ENCODE results near the gene SLC16A3. TPM values are rescaled to one million over a fixed set of nuclear protein-coding genes. Genes with fewer than 3 reads are reported as not detected.

SLC16A3 gene
- total and polyA plus RNA-seq, 2 of the 8 experiments (the other 6 are each of a cell fraction or from before 2014, with no cell fraction given) = 3.8 to 8.7 TPM

Small RNAs within 50 kb of the gene (microRNA-seq; reads per million reads assigned to microRNA genes)
- gene MIR6787 (ENCODE audit: borderline microRNAs expressed in 2 of 2, borderline number of aligned reads in 2 of 2, borderline replicate concordance in 1 of 2) = 0 to 0.69 reads per million in 2 experiments

Other genes starting within 250 kb of the SLC16A3 start
- gene CENPX, start 206.2 kb upstream of the SLC16A3 start, total RNA-seq (2021; fragmentation: NEBNext Ultra II Directional; extraction: Animal tissue kit (Norgen Biotek cat#: 25700)) = 111 and 116 TPM in 2 replicates
- gene CENPX, start 206.2 kb upstream of the SLC16A3 start, polyA plus RNA-seq (2011; rRNA removed) = 122 and 133 TPM in 2 replicates
- gene LRRC45, start 205.7 kb upstream of the SLC16A3 start, total RNA-seq (2021; fragmentation: NEBNext Ultra II Directional; extraction: Animal tissue kit (Norgen Biotek cat#: 25700)) = 28.2 and 29.0 TPM in 2 replicates
- gene LRRC45, start 205.7 kb upstream of the SLC16A3 start, polyA plus RNA-seq (2011; rRNA removed) = 11.5 and 17.3 TPM in 2 replicates
- 167 and 177 TPM in 2 replicates for gene RAC3, start 197.4 kb upstream of the SLC16A3 start, total RNA-seq (2021; fragmentation: NEBNext Ultra II Directional; extraction: Animal tissue kit (Norgen Biotek cat#: 25700))
- gene RAC3, start 197.4 kb upstream of the SLC16A3 start, polyA plus RNA-seq (2011; rRNA removed) = 299 and 520 TPM in 2 replicates
- gene DCXR, start 191.3 kb upstream of the SLC16A3 start, total RNA-seq (2021; fragmentation: NEBNext Ultra II Directional; extraction: Animal tissue kit (Norgen Biotek cat#: 25700)) = 96.3 and 110 TPM in 2 replicates
- 212 and 338 TPM in 2 replicates for gene DCXR, start 191.3 kb upstream of the SLC16A3 start, polyA plus RNA-seq (2011; rRNA removed)
- gene RFNG, start 177.2 kb upstream of the SLC16A3 start, total RNA-seq (2021; fragmentation: NEBNext Ultra II Directional; extraction: Animal tissue kit (Norgen Biotek cat#: 25700)) = 26.7 and 30.9 TPM in 2 replicates
- 28.4 and 50.3 TPM in 2 replicates for gene RFNG, start 177.2 kb upstream of the SLC16A3 start, polyA plus RNA-seq (2011; rRNA removed)
- gene GPS1, start 177.1 kb upstream of the SLC16A3 start, total RNA-seq (2021; fragmentation: NEBNext Ultra II Directional; extraction: Animal tissue kit (Norgen Biotek cat#: 25700)) = 153 and 157 TPM in 2 replicates
- gene GPS1, start 177.1 kb upstream of the SLC16A3 start, polyA plus RNA-seq (2011; rRNA removed) = 277 and 354 TPM in 2 replicates
- 68.0 and 69.1 TPM in 2 replicates for gene DUS1L, start 163.2 kb upstream of the SLC16A3 start, total RNA-seq (2021; fragmentation: NEBNext Ultra II Directional; extraction: Animal tissue kit (Norgen Biotek cat#: 25700))
- 34.5 and 60.4 TPM in 2 replicates for gene DUS1L, start 163.2 kb upstream of the SLC16A3 start, polyA plus RNA-seq (2011; rRNA removed)
- 559 and 561 TPM in 2 replicates for gene FASN, start 130.8 kb upstream of the SLC16A3 start, total RNA-seq (2021; fragmentation: NEBNext Ultra II Directional; extraction: Animal tissue kit (Norgen Biotek cat#: 25700))
- gene FASN, start 130.8 kb upstream of the SLC16A3 start, polyA plus RNA-seq (2011; rRNA removed) = 143 and 206 TPM in 2 replicates
- gene CCDC57, start 16.2 kb upstream of the SLC16A3 start, total RNA-seq (2021; fragmentation: NEBNext Ultra II Directional; extraction: Animal tissue kit (Norgen Biotek cat#: 25700)) = 12.6 and 12.9 TPM in 2 replicates
- 8.4 and 10.1 TPM in 2 replicates for gene CCDC57, start 16.2 kb upstream of the SLC16A3 start, polyA plus RNA-seq (2011; rRNA removed)
- 103 and 107 TPM in 2 replicates for gene CSNK1D, start 44.7 kb downstream of the SLC16A3 start, total RNA-seq (2021; fragmentation: NEBNext Ultra II Directional; extraction: Animal tissue kit (Norgen Biotek cat#: 25700))
- gene CSNK1D, start 44.7 kb downstream of the SLC16A3 start, polyA plus RNA-seq (2011; rRNA removed) = 73.5 and 114 TPM in 2 replicates
- gene CD7, start 88.6 kb downstream of the SLC16A3 start, total RNA-seq (2021; fragmentation: NEBNext Ultra II Directional; extraction: Animal tissue kit (Norgen Biotek cat#: 25700)) = 0.86 and 1.3 TPM in 2 replicates
- 0.83 and 1.8 TPM in 2 replicates for gene CD7, start 88.6 kb downstream of the SLC16A3 start, polyA plus RNA-seq (2011; rRNA removed)
- 0.20 and 0.57 TPM in 2 replicates for gene SECTM1, start 104.7 kb downstream of the SLC16A3 start, total RNA-seq (2021; fragmentation: NEBNext Ultra II Directional; extraction: Animal tissue kit (Norgen Biotek cat#: 25700))
- gene SECTM1, start 104.7 kb downstream of the SLC16A3 start, polyA plus RNA-seq (2011; rRNA removed) = 0.46 and 0.65 TPM in 2 replicates
- 0.38 and 0.54 TPM in 2 replicates for gene TEX19, start 130.2 kb downstream of the SLC16A3 start, total RNA-seq (2021; fragmentation: NEBNext Ultra II Directional; extraction: Animal tissue kit (Norgen Biotek cat#: 25700))
- gene TEX19, start 130.2 kb downstream of the SLC16A3 start, polyA plus RNA-seq (2011; rRNA removed) = 0.46 and 0.80 TPM in 2 replicates
- gene UTS2R, start 142.7 kb downstream of the SLC16A3 start, total RNA-seq (2021; fragmentation: NEBNext Ultra II Directional; extraction: Animal tissue kit (Norgen Biotek cat#: 25700)) = 0.63 TPM in 1 of 2 replicates, not detected in the other
- gene UTS2R, start 142.7 kb downstream of the SLC16A3 start, polyA plus RNA-seq (2011; rRNA removed) = 0.27 and 0.49 TPM in 2 replicates
- gene HEXD, start 189.3 kb downstream of the SLC16A3 start, total RNA-seq (2021; fragmentation: NEBNext Ultra II Directional; extraction: Animal tissue kit (Norgen Biotek cat#: 25700)) = 20.6 and 24.2 TPM in 2 replicates
- gene HEXD, start 189.3 kb downstream of the SLC16A3 start, polyA plus RNA-seq (2011; rRNA removed) = 21.8 and 33.7 TPM in 2 replicates
- 21.8 and 24.4 TPM in 2 replicates for gene OGFOD3, start 189.5 kb downstream of the SLC16A3 start, total RNA-seq (2021; fragmentation: NEBNext Ultra II Directional; extraction: Animal tissue kit (Norgen Biotek cat#: 25700))
- gene OGFOD3, start 189.5 kb downstream of the SLC16A3 start, polyA plus RNA-seq (2011; rRNA removed) = 21.1 and 27.9 TPM in 2 replicates
- 66.7 and 74.6 TPM in 2 replicates for gene CYBC1, start 221.7 kb downstream of the SLC16A3 start, total RNA-seq (2021; fragmentation: NEBNext Ultra II Directional; extraction: Animal tissue kit (Norgen Biotek cat#: 25700))
- 81.4 and 116 TPM in 2 replicates for gene CYBC1, start 221.7 kb downstream of the SLC16A3 start, polyA plus RNA-seq (2011; rRNA removed)
- 87.4 and 97.4 TPM in 2 replicates for gene NARF, start 229.7 kb downstream of the SLC16A3 start, total RNA-seq (2021; fragmentation: NEBNext Ultra II Directional; extraction: Animal tissue kit (Norgen Biotek cat#: 25700))
- 131 and 161 TPM in 2 replicates for gene NARF, start 229.7 kb downstream of the SLC16A3 start, polyA plus RNA-seq (2011; rRNA removed)

All from H1 (cell line).